ENCODE results near the gene PARPBP. TPM values are rescaled to one million over a fixed set of nuclear protein-coding genes. Genes with fewer than 3 reads are reported as not detected.

Gene PARPBP
- total RNA-seq, 1 donor from 2014 or later: 2.1 TPM

DNA sequence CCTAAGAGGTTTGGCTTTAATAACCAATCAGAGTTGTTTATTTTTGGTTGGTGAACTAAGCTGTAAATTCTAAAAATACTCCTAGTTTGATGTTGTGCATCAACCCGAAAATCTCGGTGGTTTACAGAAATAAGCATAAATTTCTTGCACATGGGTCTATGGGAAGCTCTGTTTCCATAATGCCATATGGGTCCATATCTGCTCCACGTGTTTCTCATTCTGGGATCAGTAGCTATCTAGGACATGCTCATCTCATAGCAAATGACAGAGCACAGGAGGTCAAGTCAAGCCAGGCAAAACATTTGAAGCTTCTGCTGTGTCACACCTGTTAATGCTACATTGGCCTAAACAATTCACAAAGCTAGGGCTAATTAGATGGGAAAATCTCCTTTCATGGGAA lies 23.1 kb upstream of the PARPBP start:
- ATAC-seq (no peak), DNase-seq (no peak)
- TF ChIP-seq, protein P1, sequence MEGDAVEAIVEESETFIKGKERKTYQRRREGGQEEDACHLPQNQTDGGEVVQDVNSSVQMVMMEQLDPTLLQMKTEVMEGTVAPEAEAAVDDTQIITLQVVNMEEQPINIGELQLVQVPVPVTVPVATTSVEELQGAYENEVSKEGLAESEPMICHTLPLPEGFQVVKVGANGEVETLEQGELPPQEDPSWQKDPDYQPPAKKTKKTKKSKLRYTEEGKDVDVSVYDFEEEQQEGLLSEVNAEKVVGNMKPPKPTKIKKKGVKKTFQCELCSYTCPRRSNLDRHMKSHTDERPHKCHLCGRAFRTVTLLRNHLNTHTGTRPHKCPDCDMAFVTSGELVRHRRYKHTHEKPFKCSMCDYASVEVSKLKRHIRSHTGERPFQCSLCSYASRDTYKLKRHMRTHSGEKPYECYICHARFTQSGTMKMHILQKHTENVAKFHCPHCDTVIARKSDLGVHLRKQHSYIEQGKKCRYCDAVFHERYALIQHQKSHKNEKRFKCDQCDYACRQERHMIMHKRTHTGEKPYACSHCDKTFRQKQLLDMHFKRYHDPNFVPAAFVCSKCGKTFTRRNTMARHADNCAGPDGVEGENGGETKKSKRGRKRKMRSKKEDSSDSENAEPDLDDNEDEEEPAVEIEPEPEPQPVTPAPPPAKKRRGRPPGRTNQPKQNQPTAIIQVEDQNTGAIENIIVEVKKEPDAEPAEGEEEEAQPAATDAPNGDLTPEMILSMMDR (IDR thresholded peaks at IDR 0.05): no peak
- intact Hi-C loops (cut with DNase I): no loop called here
- Histone ChIP-seq H3K36me3 (peaks cover 47% of the 10 kb centered on the region), H3K4me1 (peaks cover 4% of the 10 kb centered on the region), H3K27me3 (no peaks in the 10 kb centered on the region), H3K9me3 (no peaks in the 10 kb centered on the region), H3K4me3 (no peak overlapping the region), H3K27ac (no peak overlapping the region)

DNA sequence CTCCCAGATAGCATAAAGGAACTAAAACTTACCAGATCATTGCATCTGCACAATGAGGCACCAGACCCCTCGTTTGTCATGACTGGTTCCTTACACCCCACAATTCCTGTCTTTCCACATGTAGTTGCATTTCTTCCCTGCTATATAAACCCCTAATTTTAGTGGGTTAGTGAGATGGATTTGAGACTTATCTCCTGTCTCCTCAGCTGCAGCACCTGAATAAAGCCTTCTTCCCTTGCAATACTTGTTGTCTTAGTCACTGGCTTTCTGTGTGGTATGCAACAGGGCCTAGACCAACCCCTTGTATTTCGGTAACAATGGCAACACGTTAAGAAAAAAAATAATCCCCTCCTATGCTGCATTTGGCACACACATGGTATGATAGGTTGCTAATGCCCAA lies 13.1 kb upstream of the PARPBP start:
- ATAC-seq: no peak
- intact Hi-C loops (cut with DNase I): no loop called here
- no peak for DNase-seq
- H3K36me3 ChIP-seq: peaks cover 56% of the 10 kb centered on the region
- no peaks in the 10 kb centered on the region for H3K9me3 ChIP-seq
- H3K4me1 ChIP-seq: no peaks in the 10 kb centered on the region
- H3K4me3 ChIP-seq: no peak overlapping the region
- TF ChIP-seq, protein P1 (IDR thresholded peaks at IDR 0.05): no peak
- H3K27ac ChIP-seq: no peak overlapping the region
- no peaks in the 10 kb centered on the region for H3K27me3 ChIP-seq

DNA sequence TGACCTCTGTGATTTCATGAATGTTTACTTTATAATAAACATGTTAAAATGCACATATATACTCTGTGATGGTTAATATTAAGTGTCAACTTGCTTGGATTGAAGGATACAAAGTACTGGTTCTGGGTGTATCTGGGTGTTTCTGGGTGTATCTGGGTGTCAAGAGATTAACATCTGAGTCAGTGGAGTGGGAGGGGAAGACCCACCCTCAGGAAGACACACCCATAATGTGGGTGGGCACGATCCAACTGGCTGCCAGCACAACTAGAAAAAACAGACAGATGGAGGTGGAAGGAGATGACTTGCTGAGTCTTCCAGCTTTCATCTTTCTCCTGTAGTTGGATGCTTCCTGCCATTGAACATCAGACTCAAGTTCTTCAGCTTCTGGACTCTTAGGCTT lies 12.0 kb upstream of the PARPBP start:
- no peak for ATAC-seq
- H3K36me3 ChIP-seq: peaks cover 57% of the 10 kb centered on the region
- TF ChIP-seq, protein P1 (IDR thresholded peaks at IDR 0.05): no peak
- intact Hi-C loops (cut with DNase I): no loop called here
- no peak overlapping the region for H3K27ac ChIP-seq
- no peak for DNase-seq
- H3K4me1 ChIP-seq: no peaks in the 10 kb centered on the region
- no peaks in the 10 kb centered on the region for H3K9me3 ChIP-seq
- no peaks in the 10 kb centered on the region for H3K27me3 ChIP-seq
- H3K4me3 ChIP-seq: no peak overlapping the region

DNA sequence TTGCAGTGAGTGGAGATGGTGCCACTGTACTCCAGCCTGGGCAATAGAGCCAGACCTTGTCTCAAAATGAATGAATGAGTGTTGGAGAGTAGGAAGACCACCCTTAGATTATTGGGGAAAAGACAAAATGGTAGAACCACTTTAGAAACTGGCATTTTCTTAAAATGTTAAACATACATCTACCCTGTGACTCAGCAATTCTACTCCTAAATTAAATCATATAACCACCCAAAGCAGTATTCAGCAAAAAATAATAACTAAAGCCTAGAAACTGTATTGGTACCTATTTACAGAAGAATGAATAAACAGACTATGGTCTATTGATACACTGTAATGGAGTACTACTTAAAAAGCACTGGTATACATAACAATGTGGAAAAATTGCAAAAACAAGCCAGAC lies 9.2 kb upstream of the PARPBP start:
- H3K36me3 ChIP-seq: peaks cover 41% of the 10 kb centered on the region
- no peak for ATAC-seq

DNA sequence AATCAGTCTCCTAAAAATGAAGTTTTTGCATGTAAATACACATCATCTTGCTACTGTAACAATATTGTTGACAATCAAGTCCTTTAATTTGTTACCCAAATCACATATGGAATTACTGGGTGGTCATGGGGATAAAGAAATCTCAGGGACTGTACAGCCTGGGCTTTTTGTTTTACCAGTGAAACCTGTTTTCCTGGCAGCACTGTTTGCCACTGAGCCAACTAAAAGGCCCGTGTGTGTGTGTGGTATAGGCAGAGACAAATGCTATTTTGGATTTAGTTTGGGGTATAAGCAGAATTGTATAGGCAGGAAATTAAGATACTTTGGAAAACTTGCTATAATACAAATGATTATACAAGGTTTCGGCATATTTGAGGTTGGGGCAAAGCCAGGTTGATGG lies 5.8 kb upstream of the PARPBP start:
- TF ChIP-seq, protein P1 (IDR thresholded peaks at IDR 0.05): no peak
- H3K27ac ChIP-seq: no peak overlapping the region
- peaks cover 4% of the 10 kb centered on the region for H3K4me1 ChIP-seq
- no peak for ATAC-seq
- H3K9me3 ChIP-seq: no peaks in the 10 kb centered on the region
- no peak for DNase-seq
- peaks cover 41% of the 10 kb centered on the region for H3K36me3 ChIP-seq
- intact Hi-C loops (cut with DNase I): no loop called here
- no peaks in the 10 kb centered on the region for H3K27me3 ChIP-seq
- no peak overlapping the region for H3K4me3 ChIP-seq

More for the DNA sequence above, 9.2 kb upstream of the PARPBP start:
- no peaks in the 10 kb centered on the region for H3K9me3 ChIP-seq
- H3K27ac ChIP-seq: no peak overlapping the region
- intact Hi-C loops (cut with DNase I): no loop called here
- no peak for DNase-seq
- H3K4me1 ChIP-seq: no peaks in the 10 kb centered on the region
- no peaks in the 10 kb centered on the region for H3K27me3 ChIP-seq
- TF ChIP-seq, protein P1 (IDR thresholded peaks at IDR 0.05): no peak
- H3K4me3 ChIP-seq: no peak overlapping the region

DNA sequence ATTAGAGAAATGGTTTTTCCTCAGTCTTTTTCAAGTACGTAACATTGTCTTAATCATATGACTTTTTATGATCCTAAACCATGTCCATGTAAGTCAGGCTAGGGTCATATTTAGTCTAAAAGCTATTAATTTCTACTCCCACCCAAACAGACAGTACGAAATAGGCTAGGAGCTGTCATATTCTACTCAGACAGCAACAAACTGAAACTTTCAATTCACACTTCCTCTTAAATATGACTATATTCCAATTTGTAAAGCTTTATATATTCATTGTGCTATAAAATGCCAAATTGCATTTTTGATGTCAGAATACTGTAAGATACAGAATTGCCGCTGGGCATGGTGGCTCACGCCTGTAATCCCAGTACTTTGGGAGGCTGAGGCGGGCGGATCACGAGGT lies 3.6 kb upstream of the PARPBP start:
- TF ChIP-seq, protein P1 (IDR thresholded peaks at IDR 0.05): no peak
- intact Hi-C loops (cut with DNase I): no loop called here
- peaks cover 29% of the 10 kb centered on the region for H3K36me3 ChIP-seq
- H3K27me3 ChIP-seq: no peaks in the 10 kb centered on the region
- H3K4me3 ChIP-seq: no peak overlapping the region
- no peak for DNase-seq
- no peaks in the 10 kb centered on the region for H3K9me3 ChIP-seq
- peaks cover 13% of the 10 kb centered on the region for H3K4me1 ChIP-seq
- H3K27ac ChIP-seq: no peak overlapping the region
- ATAC-seq: no peak

All from upper lobe of right lung (tissue), 1 donor.